SK-N-SH treated with all-trans-retinoic acid at 6 μM for 48 hours (cell line): ENCODE results near the gene SGIP1.

Experiments used
- ARNTL ChIP-seq: fragments of 450-650 bp; formaldehyde crosslinking; IDR thresholded peaks from 2 replicates; pipeline ENCODE4 v1.5.0; 2020; ENCODE audit warnings: low read depth, mild to moderate bottlenecking, moderate library complexity, borderline replicate concordance
- CSDC2 ChIP-seq: fragments of 250-450 bp; sonication (Bioruptor Pico); IDR thresholded peaks from 2 replicates; pipeline ENCODE4 v1.5.0; 2020; ENCODE audit warnings: mild to moderate bottlenecking, moderate library complexity
- PATZ1 ChIP-seq: fragments of 250-450 bp; sonication (Bioruptor Pico); IDR thresholded peaks from 2 replicates; pipeline ENCODE4 v1.8.0; 2020; ENCODE audit warnings: mild to moderate bottlenecking, moderate library complexity, borderline replicate concordance
- RARB ChIP-seq: fragments of 250-450 bp; sonication (Bioruptor Pico); IDR thresholded peaks from 2 replicates; pipeline ENCODE4 v1.8.0; 2021; ENCODE audit warnings: mild to moderate bottlenecking, moderate library complexity
- TCF4 ChIP-seq: fragments of 250-450 bp; sonication (Bioruptor Pico); IDR thresholded peaks from 2 replicates; pipeline ENCODE4 v1.8.0; 2021; ENCODE audit warnings: mild to moderate bottlenecking, moderate library complexity, borderline replicate concordance
- ZNF565 ChIP-seq: fragments of 450-650 bp; formaldehyde crosslinking; conservative IDR thresholded peaks from 2 replicates; pipeline ENCODE4 v1.5.0; 2020; ENCODE audit warnings: low read depth, mild to moderate bottlenecking, moderate library complexity

- TF ChIP-seq CSDC2 = no peak
- TF ChIP-seq ARNTL (CRISPR knock-in tag) = no peak
- TF ChIP-seq TCF4 (CRISPR knock-in tag) = no peak
- TF ChIP-seq PATZ1 (CRISPR knock-in tag) = no peak
- TF ChIP-seq ZNF565 = no peak
- no peak for TF ChIP-seq RARB (CRISPR knock-in tag)
Measured at GRCh38 chr1:66628926-66629325, 95.0 kb downstream of the SGIP1 start.
